Stimulated activated CD4-positive, alpha-beta T cell treated with anti-CD3 and anti-CD28 coated beads, Interleukin-15, amount 100 ng/mL, for 24 hours (primary cell): ENCODE measurements around the gene CNOT6L.
"Not testable (repeated sequence)": the region's sequence is repeated elsewhere in the genome, so short reads cannot be mapped to it uniquely, and the experiment has no call there.

Experiments
- DNase-seq: peaks from one replicate; pipeline ENCODE4 v3.0.0-alpha.2; 2020

Gene CNOT6L

DNA sequence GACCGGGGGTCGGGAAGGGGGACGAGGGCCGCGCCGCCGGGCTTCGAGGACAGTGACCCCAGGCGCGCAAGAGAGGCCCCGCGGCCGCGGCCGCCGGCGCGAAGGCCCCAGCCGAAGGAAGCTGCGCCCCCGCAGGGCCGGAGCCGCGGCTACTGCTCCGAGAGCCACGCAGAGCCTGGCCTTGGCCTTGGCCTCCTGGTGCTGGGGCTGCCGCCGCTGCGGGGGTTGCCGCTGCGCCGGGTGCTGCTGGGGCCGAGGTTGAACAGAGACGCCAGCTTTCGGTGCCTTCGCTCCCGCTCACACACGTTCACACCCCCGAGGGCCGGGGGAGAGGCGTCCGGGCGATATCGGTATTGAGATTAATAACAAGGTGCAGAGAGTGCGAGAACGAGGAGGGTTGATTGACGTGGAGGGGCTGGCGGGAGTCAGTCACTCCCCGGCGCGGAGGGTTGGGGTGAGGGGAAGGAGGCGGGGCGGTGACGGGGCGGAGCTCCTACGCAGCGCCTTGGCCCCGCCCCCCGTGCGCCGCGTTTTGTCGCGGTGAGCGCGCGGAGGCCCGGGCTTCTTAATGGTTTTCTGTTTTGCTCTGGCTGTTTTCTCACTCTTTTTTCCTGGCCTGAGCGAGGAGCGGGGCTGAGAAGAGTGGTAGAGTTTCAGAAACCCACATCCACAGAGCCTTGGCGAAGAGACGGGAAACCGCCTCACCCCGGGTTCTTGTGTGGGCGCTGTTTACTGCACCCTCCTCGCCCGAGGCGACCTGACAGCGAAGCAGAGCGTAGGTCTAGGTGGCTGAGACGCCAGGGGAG lies 878 bp upstream of the CNOT6L start:
- peak; percentile 96 for DNase-seq

DNA sequence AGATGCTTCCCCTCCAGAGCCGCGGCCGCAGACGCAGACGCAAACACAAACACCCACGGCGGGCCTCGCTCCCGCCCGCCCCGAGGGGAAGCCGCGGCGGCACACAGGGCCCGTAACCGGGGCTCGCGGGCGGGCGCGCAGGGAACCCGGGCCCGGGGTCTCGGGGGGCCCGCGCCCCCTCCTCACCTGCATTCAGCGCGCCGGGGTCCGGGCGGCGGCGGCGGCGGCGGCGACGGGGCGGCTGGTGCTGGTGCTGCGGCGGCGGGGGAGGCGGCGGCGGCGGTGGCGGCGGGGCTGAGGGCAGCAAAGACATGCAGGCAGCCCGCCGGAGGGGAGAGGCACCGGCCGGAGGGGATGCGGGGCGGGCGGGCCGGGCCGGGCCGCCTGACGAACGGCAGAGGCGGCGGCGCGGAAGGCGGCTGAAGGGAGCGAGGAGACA lies 255 bp upstream of the CNOT6L start:
- DNase-seq: peak; percentile 49

DNA sequence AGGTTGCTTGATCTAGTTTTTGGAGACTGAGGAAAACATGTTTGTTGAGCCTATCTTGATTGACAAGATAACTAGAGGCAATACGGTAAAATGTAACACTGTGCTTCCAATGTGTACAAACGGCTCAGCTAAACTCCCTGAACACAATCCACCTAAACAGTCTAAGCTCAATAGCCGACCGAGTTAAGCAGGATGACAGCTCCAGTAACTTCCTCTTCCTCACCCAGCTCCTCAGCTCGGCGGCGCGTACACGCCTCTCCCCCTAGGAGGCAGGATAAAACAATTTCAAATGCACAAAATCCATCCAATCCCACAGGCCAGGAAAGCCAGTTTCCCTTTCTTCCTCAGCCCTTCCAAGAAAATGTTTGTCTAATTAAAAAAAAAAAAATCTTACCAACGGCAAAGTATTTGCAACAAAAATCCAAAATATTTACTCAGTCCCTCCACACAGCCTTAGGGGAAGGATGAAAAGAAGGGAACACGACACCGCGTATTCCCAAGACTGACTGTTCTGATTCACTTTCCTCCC lies 1.0 kb downstream of the CNOT6L start:
- DNase-seq: peak; percentile 62

DNA sequence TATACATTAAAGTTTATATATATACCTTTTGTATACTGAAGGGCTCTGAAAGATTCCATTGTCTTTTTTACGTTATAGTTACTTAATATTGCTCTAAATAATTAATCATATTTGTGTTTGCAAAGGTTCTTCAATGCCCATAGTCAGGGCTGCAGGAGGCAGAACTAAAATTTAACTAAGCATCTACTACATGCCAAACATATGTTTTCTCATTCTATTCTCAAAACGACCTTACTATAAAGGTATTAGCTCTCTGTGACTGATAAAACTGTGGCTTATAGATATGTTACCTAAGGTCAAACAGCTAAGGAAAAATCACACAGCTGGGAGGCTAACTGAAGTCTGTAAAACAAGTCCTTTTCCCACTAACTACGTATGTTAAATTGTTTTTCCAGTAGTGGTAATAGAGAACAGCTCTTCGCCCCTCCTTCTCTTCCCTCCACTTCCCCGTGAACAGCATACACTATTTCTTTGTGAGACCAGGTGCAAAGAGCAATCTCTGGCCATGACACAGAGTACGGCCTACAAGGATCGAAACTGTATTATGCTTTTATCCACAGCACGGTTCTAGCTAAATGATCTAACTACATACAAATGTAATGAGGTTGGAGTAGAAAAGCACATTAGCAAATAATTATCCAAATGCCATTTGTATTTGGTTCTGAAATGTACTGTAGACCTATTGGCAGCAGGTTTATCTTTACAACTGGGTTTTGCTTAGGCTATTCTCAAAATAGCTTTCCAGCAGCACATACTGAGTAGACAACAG lies 1.7 kb downstream of the CNOT6L start:
- DNase-seq: no peak

DNA sequence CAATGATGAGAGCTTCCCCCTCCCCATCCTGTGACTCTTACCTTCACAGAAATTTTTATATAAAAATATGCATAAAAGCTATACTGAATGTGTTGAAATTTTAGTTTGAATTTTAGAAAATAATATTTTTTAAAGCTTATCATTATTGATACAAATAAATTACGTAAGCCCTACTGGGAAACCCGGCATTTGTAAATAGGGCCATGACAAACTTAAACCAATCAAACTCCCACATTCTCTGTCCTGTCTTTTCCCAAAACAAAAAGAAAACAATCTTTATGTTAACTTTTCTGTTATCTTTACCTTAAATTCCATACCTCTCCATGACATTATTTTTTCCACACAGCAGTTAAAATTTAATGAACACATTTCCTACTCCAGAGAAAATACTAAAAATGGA lies 2.6 kb downstream of the CNOT6L start:
- no peak for DNase-seq

DNA sequence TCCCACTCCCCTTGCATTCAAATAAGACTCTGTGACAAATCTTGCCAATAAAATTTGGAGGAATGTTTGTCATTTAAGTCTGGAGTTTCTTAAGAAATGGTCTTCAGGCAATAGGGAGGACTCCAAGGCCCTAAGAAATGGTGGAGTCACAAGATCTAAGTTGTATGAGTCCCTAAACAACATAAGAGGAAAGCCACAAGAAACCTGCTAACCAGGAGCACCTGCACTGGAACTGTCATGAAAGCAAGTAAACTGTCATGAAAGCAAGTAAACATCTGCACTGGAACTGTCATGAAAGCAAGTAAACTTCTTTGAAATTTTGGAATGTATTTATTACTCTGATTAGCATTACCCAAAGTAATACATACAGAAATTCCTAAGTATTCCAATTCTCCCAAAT lies 3.5 kb downstream of the CNOT6L start:
- DNase-seq: no peak

DNA sequence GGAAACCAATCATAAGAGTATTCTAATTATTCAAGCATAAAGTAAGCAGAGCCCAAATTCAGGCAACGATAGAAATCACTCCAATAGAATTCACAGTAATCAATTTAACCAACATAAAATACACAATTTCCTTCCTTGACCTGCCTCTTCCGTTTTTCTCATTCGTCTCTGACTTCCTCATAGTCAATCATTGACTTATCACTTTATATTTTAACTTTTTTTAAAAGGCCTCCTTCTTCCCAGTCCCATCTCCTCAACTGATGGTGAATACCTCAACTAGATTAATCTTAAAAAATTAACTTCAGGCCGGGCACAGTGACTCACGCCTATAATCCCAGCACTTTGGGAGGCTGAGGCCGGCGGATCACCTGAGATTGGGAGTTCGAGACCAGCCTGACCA lies 13.3 kb downstream of the CNOT6L start:
- no peak for DNase-seq

DNA sequence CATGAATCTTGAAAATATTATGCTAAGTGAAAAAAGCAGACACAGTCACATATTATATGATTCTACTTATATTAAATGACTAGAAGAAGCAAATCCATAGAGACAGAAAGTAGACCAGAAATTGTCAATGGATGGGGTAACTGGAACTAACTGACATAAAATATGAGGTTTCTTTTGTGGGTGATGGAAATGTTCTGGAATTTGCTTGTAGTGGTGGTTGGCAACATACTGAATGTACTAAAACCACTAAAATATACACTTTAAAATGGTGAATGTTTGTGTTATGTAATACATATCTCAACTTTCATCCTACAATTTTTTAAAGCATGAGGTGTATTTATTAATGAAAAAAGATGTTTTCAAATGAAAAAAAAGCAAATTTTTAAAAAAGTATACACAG lies 14.7 kb downstream of the CNOT6L start:
- no peak for DNase-seq

DNA sequence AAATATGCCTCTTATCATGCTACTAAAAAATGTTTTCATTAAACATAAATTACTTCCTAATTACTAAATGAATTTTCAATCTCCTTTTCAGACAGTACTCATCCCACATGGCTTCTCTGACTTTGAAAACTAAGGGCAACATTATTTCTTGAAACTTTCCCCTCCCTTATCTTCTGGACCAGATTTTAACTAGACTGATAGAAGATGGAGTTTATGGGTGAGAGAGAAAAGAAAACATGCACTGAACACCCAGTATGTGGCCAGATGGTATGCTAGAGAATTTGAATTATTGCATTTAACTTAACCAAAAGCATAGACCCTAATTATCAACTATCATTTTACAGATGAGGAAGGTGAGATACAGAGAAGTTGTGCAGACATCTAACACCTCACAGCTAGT lies 16.8 kb downstream of the CNOT6L start:
- no peak for DNase-seq

DNA sequence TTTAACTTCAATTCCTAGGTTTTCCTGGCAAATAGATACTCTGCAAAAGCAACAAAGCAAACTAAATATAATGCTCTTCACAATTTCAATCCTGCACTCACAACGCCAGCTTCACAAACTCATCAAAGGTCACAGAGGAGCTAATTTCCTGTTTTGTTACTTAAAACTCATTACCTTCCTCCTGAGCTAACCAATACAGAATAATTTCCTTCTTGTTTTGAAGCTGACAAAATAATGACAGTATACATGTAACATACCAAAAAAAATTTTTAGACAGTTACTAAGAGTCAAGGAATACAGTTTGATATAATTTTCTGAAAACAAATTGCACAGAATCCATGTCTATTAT lies 17.9 kb downstream of the CNOT6L start:
- no peak for DNase-seq

DNA sequence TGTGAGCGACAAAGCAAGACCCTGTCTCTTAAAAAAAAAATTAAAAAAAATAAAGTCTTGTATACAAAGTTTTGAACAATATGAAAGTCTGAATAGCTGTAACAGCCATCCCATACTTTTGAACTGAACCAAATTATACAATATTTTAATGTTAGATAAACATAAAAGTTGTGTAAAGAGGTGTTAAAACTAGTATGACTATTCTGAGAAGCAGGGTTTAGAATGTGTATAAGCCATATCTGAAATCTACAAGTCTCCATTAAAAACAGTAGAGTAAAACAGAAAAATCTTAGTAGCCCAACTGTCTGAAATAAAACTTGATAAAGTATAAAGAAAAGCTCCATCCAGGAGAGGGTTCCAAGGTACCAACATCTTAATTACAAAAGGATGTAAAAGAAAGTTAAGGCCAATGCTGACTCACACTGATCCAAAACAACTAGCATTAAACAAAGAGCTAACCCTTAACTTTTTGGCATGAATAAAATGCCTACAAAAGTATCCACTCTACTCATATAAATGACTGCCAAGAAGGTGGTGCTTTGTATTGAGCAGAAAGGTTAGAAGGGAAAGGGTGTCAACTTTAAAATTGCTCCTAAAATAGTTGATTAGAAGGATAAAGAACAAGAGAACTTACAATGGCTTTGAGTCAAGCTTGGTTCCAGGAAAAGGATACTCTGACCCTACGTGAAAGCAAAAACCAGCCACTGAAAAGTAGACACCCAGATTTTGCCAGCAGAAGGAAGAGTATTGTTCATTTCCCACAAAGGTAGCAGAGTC lies 18.5 kb downstream of the CNOT6L start:
- DNase-seq: no peak

DNA sequence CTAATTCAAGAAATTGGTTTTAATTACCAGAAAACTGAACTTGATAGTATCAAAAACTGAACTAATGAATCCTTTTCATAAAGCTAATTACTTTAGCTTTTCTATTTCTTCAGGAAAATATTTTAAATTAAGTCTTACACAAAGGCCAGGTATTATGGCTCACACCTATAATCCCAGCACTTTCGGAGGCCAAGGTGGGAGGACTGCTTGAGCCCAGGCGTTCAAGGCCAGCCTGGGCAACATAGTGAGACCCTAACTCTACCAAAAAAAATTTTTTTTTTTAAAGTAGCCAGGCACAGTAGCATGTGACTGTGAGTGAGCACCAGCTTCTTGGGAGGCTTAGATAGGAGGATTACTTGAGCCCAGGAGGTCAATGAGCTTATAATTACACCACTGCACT lies 19.1 kb downstream of the CNOT6L start:
- DNase-seq: no peak

DNA sequence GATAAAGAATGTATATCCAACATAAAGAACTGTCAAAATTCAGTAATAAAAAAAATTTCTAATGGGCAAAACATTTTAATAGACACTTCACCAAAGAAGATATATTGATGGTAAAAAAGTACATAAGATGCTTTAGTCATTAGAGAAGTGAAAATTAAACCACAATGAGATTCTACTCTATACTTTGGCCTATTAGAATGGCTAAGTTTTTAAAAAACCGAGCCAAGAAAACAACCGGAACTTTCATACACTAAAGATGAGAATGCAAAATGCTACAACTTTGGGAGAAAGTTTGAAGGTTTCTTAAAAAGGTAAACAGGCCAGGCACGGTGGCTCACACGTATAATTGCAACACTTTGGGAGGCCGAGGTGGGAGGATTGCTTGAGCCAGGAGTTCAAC lies 20.8 kb downstream of the CNOT6L start:
- DNase-seq: no peak

DNA sequence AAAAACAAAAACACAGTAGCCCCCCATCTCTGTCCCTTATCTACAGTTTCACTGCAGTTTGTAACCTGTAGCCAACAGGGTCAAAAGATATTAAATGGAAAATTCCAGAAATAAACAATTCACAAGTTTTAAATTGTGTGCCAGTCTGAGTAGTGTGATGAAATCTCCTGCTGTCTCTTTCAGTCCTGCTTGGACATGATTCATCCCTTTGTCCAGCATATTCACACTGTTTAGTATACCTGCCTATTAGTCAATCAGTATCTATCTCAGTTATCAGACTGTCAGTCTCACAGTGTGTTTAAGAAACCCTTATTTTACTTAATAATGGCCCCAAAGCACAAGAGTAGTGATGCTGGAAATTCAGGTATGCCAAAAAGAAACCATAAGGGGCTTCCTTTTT lies 21.9 kb downstream of the CNOT6L start:
- DNase-seq: no peak

DNA sequence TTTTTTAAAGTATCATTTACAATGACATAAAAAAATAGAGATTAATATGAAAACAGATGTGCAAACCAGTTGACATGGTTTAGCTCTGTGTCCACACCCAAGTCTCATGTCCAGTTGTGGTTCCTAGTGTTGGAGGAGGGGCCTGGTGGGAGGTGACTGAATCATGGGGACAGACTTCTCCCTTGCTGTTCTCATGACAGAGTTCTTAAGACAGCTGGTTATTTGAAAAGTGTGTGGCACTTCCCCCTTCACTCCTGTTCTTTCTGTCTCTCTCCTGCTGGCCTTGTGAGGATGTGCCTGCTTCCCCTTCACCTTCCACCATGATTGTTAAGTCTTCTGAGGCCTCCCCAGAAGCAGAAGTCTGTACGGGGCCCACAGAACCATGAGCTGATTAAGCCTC lies 23.8 kb downstream of the CNOT6L start:
- no peak for DNase-seq

DNA sequence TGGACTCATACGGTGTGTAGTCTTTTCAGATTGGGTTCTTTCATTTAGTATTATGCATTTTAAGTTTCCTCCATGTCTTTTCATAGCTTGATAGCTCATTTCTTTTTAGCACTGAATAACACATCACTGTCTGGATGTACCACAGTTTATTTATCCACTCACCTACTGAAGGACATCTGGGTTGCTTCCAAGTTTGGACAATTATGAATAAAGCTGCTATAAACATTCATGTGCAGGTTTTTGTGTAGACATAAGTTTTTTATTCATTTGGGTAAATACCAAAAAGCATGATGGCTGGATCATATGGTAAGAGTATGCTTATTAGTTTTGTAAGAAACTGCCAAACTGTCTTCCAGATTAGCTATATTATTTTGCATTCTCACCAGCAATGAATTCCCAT lies 29.0 kb downstream of the CNOT6L start:
- no peak for DNase-seq

DNA sequence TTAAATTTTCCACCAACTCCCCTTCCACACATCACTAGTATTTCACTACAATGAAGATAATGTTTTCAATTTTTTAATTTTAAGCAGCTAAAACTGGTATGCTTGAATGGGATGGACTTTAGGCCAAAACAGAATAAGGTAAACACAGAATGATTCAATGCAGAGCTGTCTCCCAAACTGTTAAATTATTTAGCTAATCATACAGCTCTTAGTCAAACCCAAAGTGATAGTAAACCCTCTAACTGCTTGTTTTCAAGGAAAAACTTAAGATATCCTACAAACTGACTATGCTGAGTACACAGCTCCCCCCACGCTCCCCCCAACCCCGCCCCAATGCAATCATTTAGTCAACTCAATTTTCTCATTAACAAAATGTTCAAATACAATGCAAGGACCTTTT lies 30.2 kb downstream of the CNOT6L start:
- no peak for DNase-seq

DNA sequence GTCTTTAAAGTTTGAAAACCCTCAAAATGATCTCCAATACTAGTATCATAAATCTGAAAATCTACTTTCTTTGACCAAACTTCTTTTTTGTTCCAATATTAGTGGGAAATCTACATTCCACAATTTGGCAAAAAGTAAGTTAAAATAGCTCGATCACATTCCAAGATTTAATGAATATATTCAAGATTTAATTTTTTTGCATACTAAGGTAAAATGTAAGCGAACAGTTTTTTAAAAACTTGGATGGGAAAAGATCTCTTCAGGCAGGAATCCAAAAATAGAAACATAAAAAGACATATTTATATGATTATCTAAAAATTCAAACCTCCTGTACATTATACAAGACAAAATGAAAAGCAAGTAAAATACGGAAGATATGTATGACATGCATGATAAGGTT lies 31.2 kb downstream of the CNOT6L start:
- no peak for DNase-seq

DNA sequence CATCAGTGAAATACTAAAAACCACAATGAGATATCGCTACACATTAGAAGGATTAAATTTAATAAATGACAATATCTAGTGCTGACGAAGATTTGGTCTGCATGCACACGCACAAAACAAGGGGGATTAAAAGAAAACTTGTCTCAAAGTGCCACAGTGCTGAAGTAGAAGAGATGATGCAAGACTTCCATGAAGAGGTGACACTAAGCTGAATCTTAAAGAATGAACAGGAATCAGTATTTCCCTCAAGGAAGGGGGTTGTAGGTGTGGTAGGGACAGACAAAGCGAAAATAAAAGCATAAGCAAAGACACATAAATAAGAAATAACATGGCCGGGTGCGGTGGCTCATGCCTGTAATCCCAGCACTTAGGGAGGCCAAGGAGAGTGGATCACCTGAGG lies 33.5 kb downstream of the CNOT6L start:
- DNase-seq: no peak

DNA sequence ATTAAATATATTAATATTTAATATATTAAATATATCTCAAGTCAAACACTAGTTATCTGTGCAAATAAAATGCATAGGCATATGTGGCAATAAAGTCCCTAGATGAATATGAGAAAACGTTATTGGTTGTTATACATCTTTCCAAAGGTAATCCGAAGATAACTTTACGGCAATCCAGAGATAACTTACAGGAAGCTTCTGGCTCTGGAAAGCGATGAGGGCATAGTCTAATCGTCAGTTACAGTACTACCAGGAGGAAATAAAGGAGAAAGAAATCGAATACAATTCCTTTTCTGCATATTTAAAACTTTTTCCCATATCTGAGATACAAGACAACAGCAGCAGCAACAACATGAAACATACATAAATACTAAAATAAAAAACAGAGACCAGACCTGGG lies 35.3 kb downstream of the CNOT6L start:
- no peak for DNase-seq

DNA sequence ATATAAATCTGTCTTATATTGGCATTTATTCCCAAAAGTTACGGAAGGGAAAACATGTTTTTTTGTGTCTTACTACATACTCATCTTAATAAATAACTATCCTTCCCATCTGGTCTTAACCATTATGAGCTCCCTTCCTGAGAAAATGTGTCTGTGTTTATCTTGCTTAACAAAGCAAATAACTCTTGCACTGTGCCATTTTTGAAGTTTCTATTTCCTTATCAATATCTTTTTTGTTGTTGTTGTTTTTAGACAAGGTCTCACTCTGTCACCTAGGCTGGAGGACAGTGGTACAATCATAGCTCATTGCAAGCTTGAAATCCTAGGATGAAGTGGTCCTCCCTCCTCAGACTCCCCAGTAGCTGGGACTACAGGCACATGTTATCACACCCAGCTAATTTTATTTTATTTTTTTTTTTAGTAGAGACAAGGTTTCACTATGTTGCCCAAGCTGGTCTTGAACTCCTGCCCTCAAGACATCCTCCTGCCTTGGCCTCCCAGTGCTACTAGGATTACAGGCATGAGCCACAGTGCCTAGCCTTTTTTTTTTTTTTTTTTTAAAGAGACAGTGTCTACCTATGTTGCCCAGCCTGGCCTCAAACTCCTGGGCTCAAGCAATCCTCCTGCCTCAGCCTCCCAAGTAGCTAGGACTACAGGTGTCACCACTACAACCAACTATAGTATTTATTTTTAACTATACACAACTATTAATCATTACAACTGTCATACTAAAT lies 36.9 kb downstream of the CNOT6L start:
- no peak for DNase-seq

DNA sequence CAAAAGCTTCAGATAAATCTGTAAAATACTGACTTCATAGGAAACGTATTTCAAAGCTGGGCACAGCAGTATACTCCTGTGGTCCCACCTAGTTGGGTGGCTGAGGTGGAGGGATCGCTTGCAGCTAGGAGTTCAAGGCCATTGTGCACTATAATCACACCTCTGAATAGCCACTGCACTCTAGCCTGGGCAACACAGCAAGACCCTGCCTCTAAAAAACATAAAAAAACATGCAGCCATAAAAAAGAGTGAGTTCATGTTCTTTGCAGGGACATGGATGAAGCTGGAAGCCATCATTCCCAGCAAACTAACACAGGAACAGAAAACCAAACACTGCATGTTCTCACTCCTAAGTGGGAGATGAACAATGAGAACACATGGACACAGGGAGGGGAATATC lies 38.4 kb downstream of the CNOT6L start:
- not testable (repeated sequence) for DNase-seq
